Measurements from ENCODE around the gene ZNF385C.
"Not testable (repeated sequence)": the region's sequence is repeated elsewhere in the genome, so short reads cannot be mapped to it uniquely, and the experiment has no call there.

Gene ZNF385C

DNA sequence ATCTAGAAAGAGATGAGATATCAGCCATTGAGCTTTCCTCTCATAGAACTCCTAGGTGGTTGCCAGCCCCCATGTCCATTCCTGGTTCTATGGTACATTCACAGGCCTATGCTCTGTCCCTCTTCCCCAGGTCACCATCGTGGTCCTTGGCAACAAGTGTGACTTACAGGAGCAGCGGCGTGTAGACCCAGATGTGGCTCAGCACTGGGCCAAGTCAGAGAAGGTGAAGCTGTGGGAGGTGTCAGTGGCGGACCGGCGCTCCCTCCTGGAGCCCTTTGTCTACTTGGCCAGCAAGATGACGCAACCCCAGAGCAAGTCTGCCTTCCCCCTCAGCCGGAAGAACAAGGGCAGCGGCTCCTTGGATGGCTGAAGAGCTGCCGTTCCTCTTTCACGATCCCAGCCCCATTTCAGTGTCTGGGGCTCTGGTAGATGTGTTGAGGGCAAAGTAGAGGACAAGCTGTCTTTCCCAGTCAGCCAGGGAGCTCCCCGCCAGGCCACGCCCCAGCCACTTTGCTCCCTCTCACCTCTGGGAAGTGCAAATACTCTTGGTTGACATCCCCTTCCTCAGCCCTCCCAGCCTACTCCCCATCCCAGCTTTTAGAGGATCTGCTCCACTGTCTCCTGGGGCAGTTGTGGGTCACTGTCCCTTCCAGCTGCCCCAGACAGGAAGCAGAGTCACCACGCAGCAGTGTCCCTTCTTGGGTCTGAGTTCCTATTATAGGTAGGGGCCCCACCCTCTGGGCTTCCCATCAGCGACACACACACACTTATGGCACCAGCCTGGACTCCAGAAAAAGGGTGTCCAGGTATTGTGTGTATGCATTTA lies 74.5 kb downstream of the ZNF385C start:
- no peak for FAIRE-seq
- TF ChIP-seq, protein P1, sequence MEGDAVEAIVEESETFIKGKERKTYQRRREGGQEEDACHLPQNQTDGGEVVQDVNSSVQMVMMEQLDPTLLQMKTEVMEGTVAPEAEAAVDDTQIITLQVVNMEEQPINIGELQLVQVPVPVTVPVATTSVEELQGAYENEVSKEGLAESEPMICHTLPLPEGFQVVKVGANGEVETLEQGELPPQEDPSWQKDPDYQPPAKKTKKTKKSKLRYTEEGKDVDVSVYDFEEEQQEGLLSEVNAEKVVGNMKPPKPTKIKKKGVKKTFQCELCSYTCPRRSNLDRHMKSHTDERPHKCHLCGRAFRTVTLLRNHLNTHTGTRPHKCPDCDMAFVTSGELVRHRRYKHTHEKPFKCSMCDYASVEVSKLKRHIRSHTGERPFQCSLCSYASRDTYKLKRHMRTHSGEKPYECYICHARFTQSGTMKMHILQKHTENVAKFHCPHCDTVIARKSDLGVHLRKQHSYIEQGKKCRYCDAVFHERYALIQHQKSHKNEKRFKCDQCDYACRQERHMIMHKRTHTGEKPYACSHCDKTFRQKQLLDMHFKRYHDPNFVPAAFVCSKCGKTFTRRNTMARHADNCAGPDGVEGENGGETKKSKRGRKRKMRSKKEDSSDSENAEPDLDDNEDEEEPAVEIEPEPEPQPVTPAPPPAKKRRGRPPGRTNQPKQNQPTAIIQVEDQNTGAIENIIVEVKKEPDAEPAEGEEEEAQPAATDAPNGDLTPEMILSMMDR (IDR thresholded peaks at IDR 0.05; ENCODE audit: insufficient read depth, missing control alignments): no peak
- no peak for DNase-seq (ENCODE audit: insufficient read length, low spot score)

DNA sequence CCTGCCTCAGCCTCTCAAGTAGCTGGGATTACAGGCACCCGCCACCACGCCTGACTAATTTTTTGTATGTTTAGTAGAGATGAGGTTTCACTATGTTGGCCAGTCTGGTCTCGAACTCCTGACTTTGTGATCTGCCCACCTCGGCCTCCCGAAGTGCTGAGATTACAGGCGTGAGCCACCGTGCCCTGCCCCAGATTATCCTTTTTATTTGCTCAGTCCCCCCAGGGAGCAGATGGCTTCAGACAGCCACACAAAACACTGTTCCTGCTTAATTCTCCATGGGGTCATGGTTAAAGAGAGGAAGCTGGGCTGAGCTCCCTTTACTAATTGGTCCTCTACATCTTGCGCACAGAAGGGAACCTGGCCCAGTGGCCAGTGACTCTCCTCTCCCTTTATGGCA lies 77.4 kb downstream of the ZNF385C start:
- not testable (repeated sequence) for FAIRE-seq; DNase-seq (ENCODE audit: insufficient read length, low spot score)

DNA sequence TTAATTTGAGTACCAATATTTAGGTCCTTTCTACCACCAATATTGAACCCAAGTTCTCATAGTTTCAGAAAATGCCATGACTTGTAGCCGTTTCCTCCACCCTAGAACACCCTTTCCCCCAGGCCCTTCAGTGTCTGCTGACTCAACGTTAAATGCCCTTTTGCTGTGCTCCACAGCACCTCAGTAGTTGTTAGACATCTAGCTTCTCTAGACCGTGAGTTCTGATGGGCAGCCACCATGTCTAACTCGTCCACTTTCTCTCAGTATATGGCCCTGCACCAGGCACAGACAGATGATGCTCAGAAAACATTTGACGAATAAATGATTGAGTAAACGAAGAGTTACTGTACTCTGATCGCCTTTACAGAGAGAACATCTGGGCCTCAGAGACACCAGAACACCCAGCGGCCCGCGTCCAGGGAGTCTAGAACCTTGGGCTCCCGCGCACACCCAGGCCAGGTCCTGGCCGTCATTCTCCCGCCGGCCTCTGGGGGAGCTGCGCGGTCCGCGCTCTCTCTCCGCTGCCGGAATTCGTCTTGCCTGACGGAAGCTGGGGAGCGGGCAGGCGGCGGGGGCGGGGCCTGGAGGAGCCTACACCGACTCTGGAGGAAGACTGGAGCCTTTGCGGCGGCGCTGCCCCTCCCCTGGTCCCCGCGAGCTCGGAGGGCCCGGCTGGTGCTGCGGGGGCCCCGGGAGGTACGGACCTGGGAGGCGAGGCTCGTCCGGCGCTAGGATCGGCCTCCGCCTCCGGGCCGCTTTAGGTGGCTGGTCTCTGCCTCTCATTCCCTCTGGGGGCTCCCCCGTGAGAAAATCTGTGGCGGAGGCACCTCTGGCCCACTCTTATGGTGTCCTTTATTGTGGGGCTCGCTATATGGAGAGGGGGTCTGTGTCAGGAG lies 78.5 kb downstream of the ZNF385C start, which contains the start of gene NKIRAS2:
NKIRAS2 (plus strand) TSS at position 582 of the 896 bp plus-strand sequence. CDS start 1,488 bp downstream, outside the sequence.
- no peak for FAIRE-seq
- peak; percentile 94 for DNase-seq (ENCODE audit: insufficient read length, low spot score)
- TF ChIP-seq, protein P1 (IDR thresholded peaks at IDR 0.05; ENCODE audit: insufficient read depth, missing control alignments): peak; percentile 82

DNA sequence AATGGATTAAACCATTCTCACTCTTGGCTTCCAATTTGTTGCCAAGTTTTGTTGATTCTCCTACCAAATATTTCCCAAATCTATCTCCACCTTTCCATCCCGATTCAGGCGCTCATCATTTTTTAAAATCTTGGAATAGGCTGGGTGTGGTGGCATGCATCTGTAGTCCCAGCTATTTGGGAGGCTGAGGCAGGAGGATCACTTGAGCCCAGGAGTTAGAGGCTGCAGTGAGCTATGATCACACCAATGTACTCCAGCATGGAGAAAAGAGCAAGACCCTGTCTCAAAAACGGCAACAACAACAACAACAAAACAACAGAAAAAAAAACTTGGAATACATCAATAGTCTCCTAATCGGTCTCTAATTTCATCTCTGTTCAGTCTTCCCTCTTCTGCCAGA lies 79.3 kb downstream of the ZNF385C start:
- TF ChIP-seq, protein P1 (IDR thresholded peaks at IDR 0.05; ENCODE audit: insufficient read depth, missing control alignments): no peak
- no peak for DNase-seq (ENCODE audit: insufficient read length, low spot score)
- no peak for FAIRE-seq

DNA sequence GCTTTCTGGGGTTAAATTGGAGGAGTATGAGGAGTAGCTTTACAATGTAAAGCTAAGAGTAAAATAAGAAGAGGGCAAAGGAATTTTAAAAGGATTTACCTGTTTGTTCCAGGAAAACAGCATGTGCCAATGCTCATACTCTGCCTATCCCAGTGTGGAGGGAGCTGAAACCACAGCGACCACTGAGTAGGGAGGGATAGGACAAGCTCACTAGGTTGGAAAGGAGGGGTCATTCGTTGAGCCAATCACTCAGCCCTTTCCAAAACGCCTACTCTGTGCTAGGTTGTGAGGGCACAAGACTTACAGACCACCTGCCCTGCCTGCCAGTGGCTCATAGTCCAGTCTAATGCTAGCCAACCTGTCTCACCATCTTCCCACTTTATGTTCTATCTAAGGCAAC lies 79.9 kb downstream of the ZNF385C start:
- TF ChIP-seq, protein P1 (IDR thresholded peaks at IDR 0.05; ENCODE audit: insufficient read depth, missing control alignments): no peak
- DNase-seq (ENCODE audit: insufficient read length, low spot score) (no peak), FAIRE-seq (no peak)

DNA sequence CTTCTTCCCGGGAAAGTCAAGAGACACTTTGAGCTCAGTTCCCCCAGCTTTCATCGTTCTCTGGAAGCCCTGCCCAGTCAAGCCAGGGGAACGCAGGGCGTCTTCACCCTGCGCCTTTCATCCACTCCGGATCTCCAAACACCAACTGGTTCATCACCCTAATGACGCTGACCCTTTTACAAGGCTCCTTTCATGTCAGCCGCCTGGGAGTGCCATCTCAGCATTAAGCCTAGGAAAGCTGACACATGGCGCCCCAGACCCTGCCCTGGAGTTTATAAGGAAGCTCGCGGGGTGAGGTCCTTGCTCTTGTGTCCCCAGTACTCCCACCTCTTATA lies 80.4 kb downstream of the ZNF385C start:
- TF ChIP-seq, protein P1 (IDR thresholded peaks at IDR 0.05; ENCODE audit: insufficient read depth, missing control alignments): no peak
- FAIRE-seq (no peak), DNase-seq (ENCODE audit: insufficient read length, low spot score) (no peak)

DNA sequence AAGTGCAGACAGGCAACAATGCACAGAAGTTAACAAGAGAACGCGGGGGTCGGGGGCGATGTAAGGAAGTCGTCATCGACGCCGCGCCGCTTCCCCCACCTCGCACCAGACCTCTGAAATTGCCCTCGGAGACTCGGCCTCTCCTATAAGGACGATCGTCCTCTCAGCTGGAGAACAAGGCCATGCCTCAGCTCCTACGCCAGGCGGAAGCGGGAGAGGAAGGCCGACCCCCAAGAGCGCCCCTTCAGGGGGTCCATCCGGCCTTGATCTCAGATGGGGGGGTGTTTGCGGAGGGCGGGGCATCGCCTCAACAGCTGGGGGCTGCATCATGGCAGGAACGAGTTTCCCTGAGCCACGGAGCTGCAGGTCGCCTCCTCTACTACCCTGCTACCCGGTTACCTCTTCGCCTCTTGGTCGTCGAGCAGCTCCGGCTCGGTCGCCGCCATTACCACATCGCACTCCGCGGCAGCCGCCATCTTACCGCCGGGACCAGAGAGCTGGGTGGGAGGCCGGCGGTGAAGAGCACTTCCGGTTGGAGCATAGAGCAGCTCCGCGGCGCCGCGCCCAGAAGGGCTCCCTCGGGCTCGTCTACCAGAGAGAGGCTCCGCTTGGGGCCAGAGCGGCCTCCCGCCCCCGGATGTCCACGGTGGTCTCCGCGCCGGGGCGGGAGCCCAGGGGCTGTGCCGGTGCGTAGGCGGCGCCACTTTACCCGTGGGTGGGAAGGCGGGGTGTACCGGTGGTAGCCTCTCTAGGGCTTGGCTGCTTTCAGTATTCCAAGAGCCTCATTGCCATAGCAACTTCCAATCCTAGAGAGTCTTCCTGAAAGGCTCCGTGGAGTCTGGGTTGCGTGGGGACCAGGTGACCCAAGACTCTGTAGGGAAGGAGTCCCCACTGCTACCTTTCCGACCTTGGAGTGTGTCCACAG lies 81.1 kb downstream of the ZNF385C start, which contains the start of gene DNAJC7:
DNAJC7 (minus strand) TSS at position 499 of the 925 bp plus-strand sequence; CDS start at position 476, 23 bp downstream.
- no peak for FAIRE-seq
- TF ChIP-seq, protein P1 (IDR thresholded peaks at IDR 0.05; ENCODE audit: insufficient read depth, missing control alignments): peak; percentile 2
- peak; percentile 91 for DNase-seq (ENCODE audit: insufficient read length, low spot score)

Data from D721Med (cell line).